Measurements from ENCODE around the gene CCDC88C.
A peak's percentile ranks its signal among the peaks of the same experiment; 100 is the strongest.

CCDC88C gene

DNA sequence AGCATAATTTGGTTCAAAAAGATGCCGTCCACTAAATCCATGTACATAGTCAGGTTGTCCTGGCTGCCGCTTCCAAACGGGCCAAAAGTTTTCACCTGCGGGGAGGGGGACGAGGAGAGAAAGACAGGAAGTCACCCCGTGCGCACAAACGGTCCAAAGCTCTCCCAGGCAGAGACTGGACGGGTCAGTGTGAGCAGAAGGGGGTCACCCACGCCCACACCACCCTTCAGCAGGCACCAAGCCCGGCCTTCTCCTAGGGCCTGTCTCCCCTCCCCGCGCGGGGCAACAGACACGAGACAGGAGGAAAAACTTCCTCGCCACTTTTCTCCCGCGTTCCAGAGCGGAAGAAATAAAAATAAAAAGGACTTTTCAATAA is 888 bp downstream of the CCDC88C start:
- ATAC-seq (ENCODE audit: insufficient read depth, low read depth) (no peak), DNase-seq (peak; percentile 36)
- Histone ChIP-seq H3K27ac (ENCODE audit: low read length) (peak overlapping the region; percentile 99), H3K9ac (ENCODE audit: low read depth, low read length) (peak overlapping the region; percentile 94), H3K4me2 (ENCODE audit: insufficient read depth, low read length) (peak overlapping the region; percentile 96), H3K27me3 (ENCODE audit: insufficient read depth, low read length, poor library complexity) (no peaks in the 10 kb centered on the region), H2AFZ (ENCODE audit: low read depth, low read length) (peak overlapping the region; percentile 70), H3K9me3 (ENCODE audit: insufficient read depth, low read length, severe bottlenecking) (no peaks in the 10 kb centered on the region), H3K4me1 (ENCODE audit: insufficient read depth, low read length) (peaks cover 63% of the 10 kb centered on the region), H3K79me2 (ENCODE audit: insufficient read depth, low read length) (peaks cover 53% of the 10 kb centered on the region), H4K20me1 (ENCODE audit: insufficient read depth, low read length) (peaks cover 25% of the 10 kb centered on the region), H3K4me3 (ENCODE audit: low read depth in 1 of 2, low read length in 2 of 2) (peak overlapping the region; percentile 95), H3K36me3 (ENCODE audit: insufficient read depth, low read length) (peaks cover 26% of the 10 kb centered on the region)
- TF ChIP-seq, protein P1, sequence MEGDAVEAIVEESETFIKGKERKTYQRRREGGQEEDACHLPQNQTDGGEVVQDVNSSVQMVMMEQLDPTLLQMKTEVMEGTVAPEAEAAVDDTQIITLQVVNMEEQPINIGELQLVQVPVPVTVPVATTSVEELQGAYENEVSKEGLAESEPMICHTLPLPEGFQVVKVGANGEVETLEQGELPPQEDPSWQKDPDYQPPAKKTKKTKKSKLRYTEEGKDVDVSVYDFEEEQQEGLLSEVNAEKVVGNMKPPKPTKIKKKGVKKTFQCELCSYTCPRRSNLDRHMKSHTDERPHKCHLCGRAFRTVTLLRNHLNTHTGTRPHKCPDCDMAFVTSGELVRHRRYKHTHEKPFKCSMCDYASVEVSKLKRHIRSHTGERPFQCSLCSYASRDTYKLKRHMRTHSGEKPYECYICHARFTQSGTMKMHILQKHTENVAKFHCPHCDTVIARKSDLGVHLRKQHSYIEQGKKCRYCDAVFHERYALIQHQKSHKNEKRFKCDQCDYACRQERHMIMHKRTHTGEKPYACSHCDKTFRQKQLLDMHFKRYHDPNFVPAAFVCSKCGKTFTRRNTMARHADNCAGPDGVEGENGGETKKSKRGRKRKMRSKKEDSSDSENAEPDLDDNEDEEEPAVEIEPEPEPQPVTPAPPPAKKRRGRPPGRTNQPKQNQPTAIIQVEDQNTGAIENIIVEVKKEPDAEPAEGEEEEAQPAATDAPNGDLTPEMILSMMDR (IDR thresholded peaks at IDR 0.05; ENCODE audit: borderline replicate concordance, extremely low read depth, low read length, poor library complexity, severe bottlenecking): no peak
- TF ChIP-seq EZH2 (IDR thresholded peaks at IDR 0.05; ENCODE audit: borderline replicate concordance, low read depth, low read length, severe bottlenecking): no peak

DNA sequence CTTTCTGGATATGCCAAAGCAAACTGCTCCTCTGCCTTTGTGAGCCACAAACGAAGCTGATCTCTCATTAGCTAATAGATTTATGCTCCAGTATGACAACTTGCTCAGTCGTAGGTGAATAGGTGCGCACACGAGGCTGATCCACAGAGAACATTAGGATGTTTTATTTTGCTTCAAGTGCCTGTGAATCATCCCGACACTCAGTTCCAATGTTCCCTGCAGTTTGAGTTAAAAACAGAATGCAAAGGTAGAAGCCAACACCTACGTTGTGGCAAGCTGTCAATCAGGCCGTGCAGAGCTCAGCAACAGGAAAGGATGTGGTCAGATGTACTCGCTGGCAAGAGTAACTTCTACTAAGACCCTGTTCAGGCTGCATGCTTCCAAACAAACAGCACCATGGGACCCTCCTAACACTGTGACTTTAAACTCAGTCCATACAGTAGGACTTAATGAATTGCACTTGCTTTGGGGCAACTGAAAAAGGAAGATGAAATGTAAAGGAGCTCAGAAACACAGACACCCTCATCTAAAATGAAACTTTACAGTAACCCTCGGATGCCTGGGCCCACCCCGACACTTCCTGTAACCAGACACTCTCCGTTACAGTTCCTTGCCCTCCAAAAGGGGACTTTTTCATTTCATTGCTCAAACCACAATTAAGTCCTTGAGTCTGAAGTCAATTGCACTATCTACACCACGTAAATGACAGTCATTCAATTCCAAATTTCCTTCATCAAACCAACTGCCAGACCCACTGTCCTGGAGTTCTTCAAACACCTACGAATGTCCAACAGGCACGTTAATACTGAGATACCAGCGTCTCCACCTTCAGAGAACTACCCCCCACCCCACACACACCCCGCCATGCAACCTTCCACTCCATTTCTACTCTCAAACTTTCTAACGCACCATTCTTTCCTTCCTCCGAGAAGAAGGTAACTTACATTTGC is 1.6 kb downstream of the CCDC88C start:
- peak overlapping the region; percentile 70 for H2AFZ ChIP-seq (ENCODE audit: low read depth, low read length)
- DNase-seq (peak; percentile 80), ATAC-seq (ENCODE audit: insufficient read depth, low read depth) (peak; percentile 74)
- H3K9me3 ChIP-seq (ENCODE audit: insufficient read depth, low read length, severe bottlenecking): no peaks in the 10 kb centered on the region
- H4K20me1 ChIP-seq (ENCODE audit: insufficient read depth, low read length): peaks cover 28% of the 10 kb centered on the region
- peaks cover 30% of the 10 kb centered on the region for H3K36me3 ChIP-seq (ENCODE audit: insufficient read depth, low read length)
- peaks cover 66% of the 10 kb centered on the region for H3K4me1 ChIP-seq (ENCODE audit: insufficient read depth, low read length)
- peak overlapping the region; percentile 95 for H3K4me3 ChIP-seq (ENCODE audit: low read depth in 1 of 2, low read length in 2 of 2)
- peak overlapping the region; percentile 94 for H3K9ac ChIP-seq (ENCODE audit: low read depth, low read length)
- peaks cover 60% of the 10 kb centered on the region for H3K79me2 ChIP-seq (ENCODE audit: insufficient read depth, low read length)
- H3K4me2 ChIP-seq (ENCODE audit: insufficient read depth, low read length): peak overlapping the region; percentile 96
- no peak for TF ChIP-seq EZH2 (IDR thresholded peaks at IDR 0.05; ENCODE audit: borderline replicate concordance, low read depth, low read length, severe bottlenecking)
- TF ChIP-seq, protein P1 (IDR thresholded peaks at IDR 0.05; ENCODE audit: borderline replicate concordance, extremely low read depth, low read length, poor library complexity, severe bottlenecking): no peak
- no peaks in the 10 kb centered on the region for H3K27me3 ChIP-seq (ENCODE audit: insufficient read depth, low read length, poor library complexity)
- H3K27ac ChIP-seq (ENCODE audit: low read length): peak overlapping the region; percentile 99

DNA sequence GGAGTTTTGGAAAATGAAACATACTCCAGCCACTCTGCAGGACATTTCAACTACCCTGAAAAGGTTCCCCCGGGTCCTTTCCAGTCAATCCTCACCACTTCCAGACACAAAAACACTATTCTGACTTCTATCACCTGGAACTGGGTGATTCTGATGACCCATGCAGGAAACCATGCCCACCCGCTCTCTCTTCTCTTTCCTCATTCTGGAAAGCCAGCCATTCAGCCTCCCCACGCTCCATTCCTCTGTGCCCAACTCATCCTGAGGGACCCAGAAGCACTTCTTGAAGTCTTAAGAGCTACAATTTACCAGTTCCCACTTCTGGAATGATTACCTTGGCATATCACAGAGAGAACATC is 3.2 kb downstream of the CCDC88C start:
- peak overlapping the region; percentile 58 for H3K27ac ChIP-seq (ENCODE audit: low read length)
- no peaks in the 10 kb centered on the region for H3K9me3 ChIP-seq (ENCODE audit: insufficient read depth, low read length, severe bottlenecking)
- H3K27me3 ChIP-seq (ENCODE audit: insufficient read depth, low read length, poor library complexity): no peaks in the 10 kb centered on the region
- no peak for DNase-seq
- peaks cover 44% of the 10 kb centered on the region for H3K36me3 ChIP-seq (ENCODE audit: insufficient read depth, low read length)
- no peak for ATAC-seq (ENCODE audit: insufficient read depth, low read depth)
- H3K4me2 ChIP-seq (ENCODE audit: insufficient read depth, low read length): peak overlapping the region; percentile 96
- peaks cover 68% of the 10 kb centered on the region for H3K4me1 ChIP-seq (ENCODE audit: insufficient read depth, low read length)
- H2AFZ ChIP-seq (ENCODE audit: low read depth, low read length): no peak overlapping the region
- H3K4me3 ChIP-seq (ENCODE audit: low read depth in 1 of 2, low read length in 2 of 2): peak overlapping the region in 1 of 2 experiments; percentile 20; a peak in 1 of 4 replicates
- H4K20me1 ChIP-seq (ENCODE audit: insufficient read depth, low read length): peaks cover 43% of the 10 kb centered on the region
- no peak for TF ChIP-seq EZH2 (IDR thresholded peaks at IDR 0.05; ENCODE audit: borderline replicate concordance, low read depth, low read length, severe bottlenecking)
- TF ChIP-seq, protein P1 (IDR thresholded peaks at IDR 0.05; ENCODE audit: borderline replicate concordance, extremely low read depth, low read length, poor library complexity, severe bottlenecking): no peak
- peaks cover 76% of the 10 kb centered on the region for H3K79me2 ChIP-seq (ENCODE audit: insufficient read depth, low read length)
- peak overlapping the region; percentile 11; the same call in 1 of the 2 replicates for H3K9ac ChIP-seq (ENCODE audit: low read depth, low read length)

Measured in DND-41 (cell line).